Hepatocyte (in vitro differentiated cells): ENCODE measurements around the gene WNK1. TPM values are rescaled to one million over a fixed set of nuclear protein-coding genes. Genes with fewer than 3 reads are reported as not detected.

ENCODE experiments used
- DNase-seq: peaks from one replicate; pipeline ENCODE4 v3.0.0-alpha.2; 2016; ENCODE audit warnings: low spot score
- H2AFZ ChIP-seq: fragments of 200-600 bp; sonication (generic); 2 replicates; pipeline ENCODE4 v1.6.0; 2016; ENCODE audit warnings: antibody characterized with exemption, mild to moderate bottlenecking
- H3K27ac ChIP-seq: fragments of 200-600 bp; sonication (generic); 2 replicates; pipeline ENCODE4 v1.5.1; 2016; ENCODE audit warnings: mild to moderate bottlenecking
- H3K27me3 ChIP-seq: fragments of 200-600 bp; sonication (generic); 2 replicates; pipeline ENCODE4 v1.6.1; 2016
- H3K36me3 ChIP-seq: fragments of 200-600 bp; sonication (generic); replicated peaks from 2 replicates; pipeline ENCODE4 v1.5.1; 2016; ENCODE audit warnings: low read depth; ENCODE audit not compliant: insufficient read depth
- H3K4me1 ChIP-seq: fragments of 200-600 bp; sonication (generic); 2 replicates; pipeline ENCODE4 v1.5.1; 2016; ENCODE audit warnings: mild to moderate bottlenecking, moderate library complexity; ENCODE audit not compliant: insufficient read depth
- H3K4me2 ChIP-seq: fragments of 200-600 bp; sonication (generic); 2 replicates; pipeline ENCODE4 v1.6.0; 2016
- H3K4me3 ChIP-seq: fragments of 200-600 bp; sonication (generic); 2 replicates; pipeline ENCODE4 v1.5.1; 2016; ENCODE audit warnings: mild to moderate bottlenecking
- H3K79me2 ChIP-seq: fragments of 200-600 bp; sonication (generic); 2 replicates; pipeline ENCODE4 v1.6.0; 2017; ENCODE audit warnings: mild to moderate bottlenecking
- H3K9me2 ChIP-seq: fragments of 200-600 bp; sonication (generic); replicated peaks from 2 replicates; pipeline ENCODE4 v1.6.0; 2017; ENCODE audit warnings: mild to moderate bottlenecking; ENCODE audit not compliant: insufficient read depth
- H3K9me3 ChIP-seq: fragments of 200-600 bp; sonication (generic); 2 replicates; pipeline ENCODE4 v1.5.1; 2016; ENCODE audit warnings: low read depth, mild to moderate bottlenecking
- H4K20me1 ChIP-seq: fragments of 200-600 bp; sonication (generic); 2 replicates; pipeline ENCODE4 v1.6.0; 2016; ENCODE audit warnings: mild to moderate bottlenecking; ENCODE audit not compliant: insufficient read depth, poor library complexity, severe bottlenecking
- CTCF ChIP-seq: fragments of 200-600 bp; sonication (generic); IDR thresholded peaks from 2 replicates; pipeline ENCODE4 v1.5.1; 2016; ENCODE audit warnings: antibody characterized with exemption, mild to moderate bottlenecking; ENCODE audit not compliant: poor library complexity
- EZH2 ChIP-seq: fragments of 200-600 bp; sonication (generic); IDR thresholded peaks from 2 replicates; pipeline ENCODE4 v1.6.1; 2016; ENCODE audit warnings: antibody characterized with exemption, mild to moderate bottlenecking, borderline replicate concordance
- EZH2phosphoT487 ChIP-seq: fragments of 200-600 bp; sonication (generic); IDR thresholded peaks from one replicate; pipeline ENCODE4 v1.6.1; 2018; ENCODE audit warnings: antibody characterized with exemption, mild to moderate bottlenecking, low read depth, moderate library complexity; ENCODE audit not compliant: unreplicated experiment, severe bottlenecking
- WGBS: methylation state at CpG from one replicate; pipeline ENCODE4 v1.1.6; 2016; ENCODE audit warnings: low lambda C conversion rate; ENCODE audit errors: missing lambda C conversion rate; 5-methylcytosine and 5-hydroxymethylcytosine counted together
- polyA plus RNA-seq: library from polyadenylated mRNA; unstranded; fragments of >200 nt; fragmentation: Nextera tagmentation; extraction: Ambion mirVana; gene quantifications from 2 replicates; pipeline ENCODE4 v1.2.1, GENCODE V29; 2016
- total RNA-seq: library from RNA; depleted of rRNA; stranded (reverse); fragments of >200 nt; gene quantifications from 2 replicates; pipeline ENCODE4 v1.2.3, GENCODE V29; 2014

The WNK1 gene
- total and polyA plus RNA-seq, 2 experiments from 2014 or later: 58.5 to 62.6 TPM

DNA sequence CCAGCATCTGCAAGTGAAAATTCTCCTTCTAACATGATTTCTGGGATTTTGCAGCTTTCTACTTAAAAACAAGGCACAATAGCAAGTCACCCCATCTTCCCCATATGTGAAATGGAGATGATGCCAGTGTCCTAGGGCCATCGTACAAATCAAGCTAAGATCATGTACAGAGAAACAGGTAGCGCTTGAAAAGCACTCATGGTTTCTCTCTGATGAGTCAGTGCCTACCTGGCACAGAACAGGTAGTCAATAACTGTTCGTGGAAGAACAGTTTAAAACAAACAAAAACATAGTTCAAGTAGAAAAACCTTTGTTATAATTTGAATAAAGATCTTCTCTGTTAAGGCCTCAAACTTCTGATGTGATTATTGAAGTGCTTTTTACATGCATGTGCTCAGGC, 150.2 kb downstream of the WNK1 start:
- H3K9me2 ChIP-seq: no peaks in the 10 kb centered on the region
- peaks cover 5% of the 10 kb centered on the region for H3K36me3 ChIP-seq
- no peaks in the 10 kb centered on the region for H3K9me3 ChIP-seq
- WGBS: 90% methylated on average over 3 of the region's 3 CpGs
- no peak overlapping the region for H2AFZ ChIP-seq
- H3K4me2 ChIP-seq: no peak overlapping the region
- TF ChIP-seq CTCF: no peak
- no peak for TF ChIP-seq EZH2
- TF ChIP-seq EZH2phosphoT487: no peak
- H3K79me2 ChIP-seq: peaks cover 6% of the 10 kb centered on the region
- H3K27me3 ChIP-seq: no peaks in the 10 kb centered on the region
- no peak for DNase-seq
- H3K27ac ChIP-seq: peak overlapping the region; percentile 6
- H4K20me1 ChIP-seq: no peaks in the 10 kb centered on the region
- H3K4me3 ChIP-seq: no peak overlapping the region
- no peaks in the 10 kb centered on the region for H3K4me1 ChIP-seq

DNA sequence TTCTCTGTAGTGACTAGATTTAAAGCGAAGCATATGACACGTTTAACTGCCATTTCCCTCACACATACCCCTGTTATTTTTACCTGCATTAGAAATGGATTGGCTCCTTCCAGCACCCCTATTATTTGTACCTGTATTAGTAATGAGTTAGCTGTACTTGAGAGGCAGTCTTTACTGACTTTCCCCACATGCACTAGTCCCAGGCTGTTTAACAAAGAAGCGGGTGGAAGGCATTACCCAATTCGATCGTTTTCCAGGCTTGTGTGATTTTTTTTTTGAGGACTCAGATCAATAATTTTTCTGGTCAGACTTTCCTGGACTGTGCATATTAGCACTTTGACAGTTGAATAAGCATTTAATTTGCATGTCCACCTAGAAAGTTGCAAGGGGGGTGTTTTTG, 150.7 kb downstream of the WNK1 start:
- no peaks in the 10 kb centered on the region for H3K9me2 ChIP-seq
- peaks cover 5% of the 10 kb centered on the region for H3K36me3 ChIP-seq
- H2AFZ ChIP-seq: no peak overlapping the region
- 80% methylated on average over 5 of the region's 5 CpGs for WGBS
- DNase-seq: no peak
- H3K27me3 ChIP-seq: no peaks in the 10 kb centered on the region
- peak overlapping the region; percentile 6 for H3K27ac ChIP-seq
- H3K4me1 ChIP-seq: no peaks in the 10 kb centered on the region
- H3K4me2 ChIP-seq: no peak overlapping the region
- peaks cover 6% of the 10 kb centered on the region for H3K79me2 ChIP-seq
- TF ChIP-seq EZH2phosphoT487 (no peak), CTCF (no peak), EZH2 (no peak)
- no peak overlapping the region for H3K4me3 ChIP-seq
- no peaks in the 10 kb centered on the region for H4K20me1 ChIP-seq
- H3K9me3 ChIP-seq: no peaks in the 10 kb centered on the region

DNA sequence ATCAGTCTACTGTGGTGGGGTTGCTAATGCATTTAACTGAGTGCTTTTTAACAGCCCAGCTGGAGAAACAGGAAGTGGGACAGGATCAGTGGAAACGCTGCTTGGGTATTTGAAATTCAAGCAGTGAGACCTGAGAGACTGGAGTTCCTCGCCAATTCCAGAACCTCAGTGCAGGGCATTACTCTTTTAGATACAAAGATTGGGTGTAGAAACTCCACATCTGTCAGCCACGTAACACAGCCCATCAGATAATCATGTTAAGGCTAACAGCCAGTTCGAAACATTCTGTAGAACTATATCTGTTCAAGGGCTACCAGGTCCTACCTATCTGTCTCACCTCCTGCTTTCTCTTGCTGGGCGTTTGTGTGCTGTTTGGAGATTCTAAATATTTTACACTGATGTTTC, 151.6 kb downstream of the WNK1 start:
- no peaks in the 10 kb centered on the region for H3K9me2 ChIP-seq
- no peak for DNase-seq
- WGBS: 89% methylated on average over 5 of the region's 5 CpGs
- H3K36me3 ChIP-seq: peaks cover 5% of the 10 kb centered on the region
- TF ChIP-seq CTCF (no peak), EZH2 (no peak), EZH2phosphoT487 (no peak)
- H3K27me3 ChIP-seq: no peaks in the 10 kb centered on the region
- peaks cover 6% of the 10 kb centered on the region for H3K79me2 ChIP-seq
- H3K4me1 ChIP-seq: no peaks in the 10 kb centered on the region
- no peak overlapping the region for H3K4me3 ChIP-seq
- H4K20me1 ChIP-seq: no peaks in the 10 kb centered on the region
- H3K4me2 ChIP-seq: no peak overlapping the region
- H3K27ac ChIP-seq: no peak overlapping the region
- H2AFZ ChIP-seq: no peak overlapping the region
- H3K9me3 ChIP-seq: no peaks in the 10 kb centered on the region
